NB4 (cell line): ENCODE data around the gene YAP1.

Experiments
- CTCF ChIP-seq: IDR thresholded peaks from one replicate; pipeline ENCODE4 v1.5.1; 2012; ENCODE audit warnings: low read depth, low read length
- MAX ChIP-seq: IDR thresholded peaks from 2 replicates; pipeline ENCODE4 v1.6.1; 2011; ENCODE audit warnings: low read depth, low read length

GRCh38 chr11:102115557-102115956 is 5.3 kb downstream of the YAP1 start:
- TF ChIP-seq MAX (no peak), CTCF (no peak)
